Uterus (tissue), 4 donors: ENCODE results near the gene KLF3. TPM values are rescaled to one million over a fixed set of nuclear protein-coding genes. Genes with fewer than 3 reads are reported as not detected.

Experiments used
- DNase-seq, 2 donors: peaks; one replicate each; pipeline ENCODE4 v3.0.0-alpha.2; 2019 to 2020
- H3K27ac ChIP-seq, 2 donors: fragments of 200-600 bp; sonication (generic); 1 replicate in 1 of 2; 2 replicates in 1 of 2; pipeline ENCODE4 v1.5.1; 2016 to 2018
- H3K27me3 ChIP-seq, 2 donors: fragments of 200-600 bp; sonication (generic); one replicate each; pipeline ENCODE4 v1.5.1; 2018 to 2019; ENCODE audit warnings: control low read depth in 1 of 2
- H3K36me3 ChIP-seq, 2 donors: fragments of 200-600 bp; sonication (generic); one replicate each; pipeline ENCODE4 v1.5.1; 2019; ENCODE audit warnings: control low read depth in 1 of 2
- H3K4me1 ChIP-seq, 2 donors: fragments of 200-600 bp; sonication (generic); one replicate each; pipeline ENCODE4 v1.5.1; 2018 to 2019; ENCODE audit warnings: control low read depth in 1 of 2
- H3K4me3 ChIP-seq, 2 donors: fragments of 200-600 bp; sonication (generic); 1 replicate in 1 of 2; 2 replicates in 1 of 2; pipeline ENCODE4 v1.5.1; 2018 to 2019; ENCODE audit warnings: mild to moderate bottlenecking in 1 of 2
- H3K9me3 ChIP-seq, 2 donors: fragments of 200-600 bp; sonication (generic); one replicate each; pipeline ENCODE4 v1.5.1; 2019; ENCODE audit warnings: control low read depth in 1 of 2
- POLR2A ChIP-seq, 2 donors: fragments of 450-650 bp; IDR thresholded peaks; one replicate each; pipeline ENCODE4 v1.6.1; 2016; ENCODE audit warnings: antibody characterized with exemption in 2 of 2, mild to moderate bottlenecking in 1 of 2, moderate library complexity in 1 of 2
- intact Hi-C: fragments of 100-400 bp; cut with DNase I; formaldehyde crosslinking; loops from one replicate; pipeline ENCODE4 v1.15.1; 2023; ENCODE audit warnings: low total_unique reads
- total RNA-seq, 4 donors: library from RNA; depleted of rRNA in 3 of 4; stranded (reverse); fragments of >200 nt in 3 of 4; gene quantifications; one replicate each; pipeline versions ENCODE4 v1.1.0 to v1.2.4, GENCODE V29; 2014 to 2023
- TF ChIP-seq, protein P1 (sequence below), 4 experiments: fragments of 200-600 bp in 2 of 4; fragments of 450-650 bp in 2 of 4; sonication (generic) in 2 of 4; IDR thresholded peaks; one replicate each; pipeline ENCODE4 v1.5.1; 2016 to 2019; ENCODE audit warnings: antibody characterized with exemption in 4 of 4, mild to moderate bottlenecking in 2 of 4, moderate library complexity in 1 of 4
- donor health status: DM: yes; HTN: yes; CAD: no.

KLF3 gene
- total RNA-seq, 4 donors from 2014 or later, result 13.8 to 69.0 (median 41.2) TPM

DNA sequence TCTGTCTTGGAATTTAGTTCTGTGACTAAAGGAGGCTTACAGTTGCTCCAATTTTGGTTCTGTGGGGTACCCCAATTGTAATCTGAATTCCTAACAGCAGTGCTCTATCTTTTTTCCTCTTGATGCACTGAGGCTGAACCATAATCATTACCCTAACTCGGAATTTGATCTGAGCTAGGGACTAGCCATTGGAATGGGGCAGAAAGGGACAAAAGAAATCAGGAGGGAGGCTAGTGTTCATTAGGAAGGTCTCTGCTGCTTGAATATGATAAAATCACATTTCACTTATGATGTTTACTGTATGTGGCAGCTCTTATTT, 2.7 kb downstream of the KLF3 start:
- Histone ChIP-seq H3K27me3 (no peaks in the 10 kb centered on the region), H3K4me3 (peak overlapping the region; percentile 89 to 95), H3K4me1 (peaks cover 3 to 26% of the 10 kb centered on the region in 2 donors), H3K36me3 (no peaks in the 10 kb centered on the region), H3K27ac (peak overlapping the region; percentile 93 to 99), H3K9me3 (no peaks in the 10 kb centered on the region)
- intact Hi-C loops, result no loop called here
- no peak for TF ChIP-seq POLR2A (IDR thresholded peaks at IDR 0.05)
- TF ChIP-seq, protein P1, sequence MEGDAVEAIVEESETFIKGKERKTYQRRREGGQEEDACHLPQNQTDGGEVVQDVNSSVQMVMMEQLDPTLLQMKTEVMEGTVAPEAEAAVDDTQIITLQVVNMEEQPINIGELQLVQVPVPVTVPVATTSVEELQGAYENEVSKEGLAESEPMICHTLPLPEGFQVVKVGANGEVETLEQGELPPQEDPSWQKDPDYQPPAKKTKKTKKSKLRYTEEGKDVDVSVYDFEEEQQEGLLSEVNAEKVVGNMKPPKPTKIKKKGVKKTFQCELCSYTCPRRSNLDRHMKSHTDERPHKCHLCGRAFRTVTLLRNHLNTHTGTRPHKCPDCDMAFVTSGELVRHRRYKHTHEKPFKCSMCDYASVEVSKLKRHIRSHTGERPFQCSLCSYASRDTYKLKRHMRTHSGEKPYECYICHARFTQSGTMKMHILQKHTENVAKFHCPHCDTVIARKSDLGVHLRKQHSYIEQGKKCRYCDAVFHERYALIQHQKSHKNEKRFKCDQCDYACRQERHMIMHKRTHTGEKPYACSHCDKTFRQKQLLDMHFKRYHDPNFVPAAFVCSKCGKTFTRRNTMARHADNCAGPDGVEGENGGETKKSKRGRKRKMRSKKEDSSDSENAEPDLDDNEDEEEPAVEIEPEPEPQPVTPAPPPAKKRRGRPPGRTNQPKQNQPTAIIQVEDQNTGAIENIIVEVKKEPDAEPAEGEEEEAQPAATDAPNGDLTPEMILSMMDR (IDR thresholded peaks at IDR 0.05), result no peak
- DNase-seq, result no peak

DNA sequence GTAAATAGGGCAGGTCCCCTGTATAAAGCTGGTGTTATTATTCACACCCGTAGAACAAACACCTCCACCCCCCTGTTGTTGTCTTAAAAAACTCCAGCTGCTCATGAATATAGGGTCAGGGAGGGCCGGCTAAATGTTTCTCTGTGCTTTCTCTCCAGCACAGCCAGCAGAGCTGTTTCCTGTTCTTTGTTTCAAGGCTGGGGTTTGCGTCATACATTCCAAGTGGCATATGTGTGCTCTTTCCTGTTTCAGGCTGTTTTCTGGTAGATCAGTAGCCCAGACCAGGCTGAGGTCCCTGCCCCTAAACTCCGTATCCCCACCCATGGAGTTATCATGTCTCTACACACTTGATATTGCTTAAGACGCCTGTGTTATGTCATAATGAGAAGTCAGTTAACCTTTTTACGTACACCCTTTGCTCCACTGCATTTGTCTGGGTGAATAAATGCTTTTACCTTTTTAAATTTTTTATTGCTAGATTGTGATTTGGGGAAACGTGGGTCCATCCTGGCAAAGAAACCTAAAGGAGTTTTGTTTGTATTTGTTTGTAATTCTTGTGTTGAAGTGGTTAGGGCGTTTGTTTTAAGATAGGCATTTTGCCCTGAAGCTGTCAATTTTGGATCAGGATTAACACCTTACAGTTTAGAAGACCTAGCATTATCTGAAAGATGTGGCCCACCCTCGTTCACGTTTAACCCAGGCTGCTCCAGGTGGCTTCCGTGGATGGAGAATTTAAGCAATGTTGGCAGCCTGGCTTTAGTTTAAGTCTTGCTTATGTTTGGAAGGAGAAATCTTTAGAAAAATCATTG, 3.3 kb downstream of the KLF3 start:
- Histone ChIP-seq H3K36me3 (no peaks in the 10 kb centered on the region), H3K27ac (peak overlapping the region; percentile 93 to 99), H3K4me1 (peaks cover 8 to 29% of the 10 kb centered on the region in 2 donors), H3K27me3 (no peaks in the 10 kb centered on the region), H3K9me3 (no peaks in the 10 kb centered on the region), H3K4me3 (peak overlapping the region; percentile 89 to 95)
- peak; percentile 60 to 73 for TF ChIP-seq POLR2A (IDR thresholded peaks at IDR 0.05)
- TF ChIP-seq, protein P1 (IDR thresholded peaks at IDR 0.05), result peak in 1 of 4 experiments; percentile 5
- intact Hi-C loops, result no loop called here
- DNase-seq, result peak; percentile 74 to 91

DNA sequence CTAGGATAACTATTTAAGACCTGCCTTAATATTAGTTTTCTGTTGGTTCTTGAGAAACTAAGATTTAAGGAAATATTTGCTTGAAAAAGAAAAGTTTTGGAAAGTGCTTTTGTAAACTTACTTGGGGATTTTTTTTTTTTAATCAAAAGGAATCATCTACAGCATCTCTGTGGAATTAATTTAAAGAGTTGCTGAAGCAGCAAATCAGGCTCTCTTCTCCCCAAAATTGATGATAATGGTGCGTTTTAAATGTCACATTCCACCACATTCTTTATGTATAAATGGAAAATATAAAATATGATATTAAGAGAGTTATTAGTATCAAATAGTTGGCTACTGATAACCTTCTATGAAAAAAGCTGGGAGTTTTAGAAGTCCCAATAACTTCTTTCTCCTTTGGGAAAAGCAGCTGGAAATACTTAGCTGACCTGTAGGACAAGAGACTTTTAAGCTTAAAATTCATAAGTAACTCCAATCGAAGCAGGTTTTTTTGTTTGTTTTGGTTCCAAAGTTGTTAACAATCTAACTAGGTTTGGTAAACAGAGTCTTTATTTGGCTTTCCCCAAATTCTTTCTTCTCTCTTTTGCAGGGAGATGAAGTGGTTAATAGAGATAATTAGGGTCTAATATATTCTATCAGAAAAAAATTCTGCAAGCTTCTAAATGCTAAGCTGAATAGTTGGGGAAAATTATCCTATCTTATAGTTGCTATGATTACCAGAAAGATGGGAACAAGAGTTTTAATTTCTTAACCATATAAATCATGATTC, 4.4 kb downstream of the KLF3 start:
- H3K27ac ChIP-seq, result peak overlapping the region; percentile 93 to 99
- H3K9me3 ChIP-seq, result no peaks in the 10 kb centered on the region
- no peak for TF ChIP-seq POLR2A (IDR thresholded peaks at IDR 0.05)
- TF ChIP-seq, protein P1 (IDR thresholded peaks at IDR 0.05), result no peak
- no peaks in the 10 kb centered on the region for H3K36me3 ChIP-seq
- no peak for DNase-seq
- H3K27me3 ChIP-seq, result no peaks in the 10 kb centered on the region
- intact Hi-C loops, result no loop called here
- peaks cover 14 to 40% of the 10 kb centered on the region in 2 donors for H3K4me1 ChIP-seq
- no peak overlapping the region for H3K4me3 ChIP-seq

DNA sequence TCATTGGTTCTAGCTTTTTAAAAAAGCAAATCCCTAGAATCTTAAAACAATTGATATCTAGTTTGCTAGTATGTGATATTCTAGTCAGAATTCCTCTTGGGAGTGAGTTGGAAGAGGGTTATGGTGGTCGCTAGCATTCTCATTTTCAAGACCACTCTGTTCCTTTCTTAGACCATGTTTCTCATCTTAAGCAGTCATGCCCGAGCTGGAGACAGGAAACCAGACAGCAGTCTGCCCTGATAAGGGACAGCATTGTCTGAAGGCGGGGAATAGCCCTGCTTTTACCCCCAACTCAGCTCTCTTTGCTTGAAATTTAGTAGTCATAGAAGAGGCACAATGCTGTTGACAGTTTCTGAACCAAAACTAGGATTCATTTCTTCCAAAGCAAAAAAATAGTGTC, 5.2 kb downstream of the KLF3 start:
- Histone ChIP-seq H3K36me3 (no peaks in the 10 kb centered on the region), H3K27me3 (no peaks in the 10 kb centered on the region), H3K27ac (peak overlapping the region; percentile 93 to 99), H3K4me1 (peaks cover 20 to 48% of the 10 kb centered on the region in 2 donors), H3K4me3 (no peak overlapping the region), H3K9me3 (no peaks in the 10 kb centered on the region)
- no peak for TF ChIP-seq POLR2A (IDR thresholded peaks at IDR 0.05)
- TF ChIP-seq, protein P1 (IDR thresholded peaks at IDR 0.05), result no peak
- intact Hi-C loops, result no loop called here
- no peak for DNase-seq
